Suprapubic skin (tissue), 4 donors: ENCODE measurements around the gene IGFN1. TPM values are rescaled to one million over a fixed set of nuclear protein-coding genes. Genes with fewer than 3 reads are reported as not detected.
A peak's percentile ranks its signal among the peaks of the same experiment; 100 is the strongest.

Experiments used
- DNase-seq, 2 donors: peaks; one replicate each; pipeline ENCODE4 v3.0.0-alpha.2; 2019; ENCODE audit warnings: low spot score in 2 of 2
- H3K27ac ChIP-seq: fragments of 200-600 bp; sonication (generic); one replicate; pipeline ENCODE4 v1.5.1; 2019
- H3K27me3 ChIP-seq: fragments of 200-600 bp; sonication (generic); one replicate; pipeline ENCODE4 v1.5.1; 2019
- H3K36me3 ChIP-seq: fragments of 200-600 bp; sonication (generic); one replicate; pipeline ENCODE4 v1.5.1; 2019
- H3K4me1 ChIP-seq: fragments of 200-600 bp; sonication (generic); one replicate; pipeline ENCODE4 v1.5.1; 2019
- H3K4me3 ChIP-seq: fragments of 200-600 bp; sonication (generic); one replicate; pipeline ENCODE4 v1.5.1; 2019; ENCODE audit warnings: mild to moderate bottlenecking
- H3K9me3 ChIP-seq: fragments of 200-600 bp; sonication (generic); one replicate; pipeline ENCODE4 v1.5.1; 2019
- EP300 ChIP-seq: sonication (generic); formaldehyde crosslinking; IDR thresholded peaks from one replicate; pipeline ENCODE4 v1.6.1; 2017; ENCODE audit warnings: antibody characterized with exemption
- POLR2A ChIP-seq, 2 donors: fragments of 450-650 bp; IDR thresholded peaks; one replicate each; pipeline ENCODE4 v1.6.1; 2017; ENCODE audit warnings: antibody characterized with exemption in 2 of 2, mild to moderate bottlenecking in 2 of 2, moderate library complexity in 2 of 2
- POLR2AphosphoS5 ChIP-seq, 3 donors: sonication (generic); formaldehyde crosslinking; IDR thresholded peaks; one replicate each; pipeline ENCODE4 v1.6.1; 2017; ENCODE audit warnings: antibody characterized with exemption in 3 of 3
- WGBS: methylation state at CpG from one replicate; pipeline ENCODE4 v1.1.5; 2018; 5-methylcytosine and 5-hydroxymethylcytosine counted together
- total RNA-seq, 4 donors: library from RNA; depleted of rRNA; stranded (reverse); fragments of >200 nt; gene quantifications; one replicate each; pipeline ENCODE4 v1.1.0, GENCODE V29; 2016
- TF ChIP-seq, protein P1 (sequence below), 2 donors: fragments of 200-600 bp in 1 of 2; fragments of 450-650 bp in 1 of 2; sonication (generic) in 1 of 2; IDR thresholded peaks; one replicate each; pipeline ENCODE4 v1.5.1; 2016 to 2019; ENCODE audit warnings: antibody characterized with exemption in 2 of 2, mild to moderate bottlenecking in 1 of 2, moderate library complexity in 1 of 2

Gene IGFN1
- total RNA-seq, 4 donors from 2014 or later, result 0.13 to 0.57 TPM; not detected in 2

DNA sequence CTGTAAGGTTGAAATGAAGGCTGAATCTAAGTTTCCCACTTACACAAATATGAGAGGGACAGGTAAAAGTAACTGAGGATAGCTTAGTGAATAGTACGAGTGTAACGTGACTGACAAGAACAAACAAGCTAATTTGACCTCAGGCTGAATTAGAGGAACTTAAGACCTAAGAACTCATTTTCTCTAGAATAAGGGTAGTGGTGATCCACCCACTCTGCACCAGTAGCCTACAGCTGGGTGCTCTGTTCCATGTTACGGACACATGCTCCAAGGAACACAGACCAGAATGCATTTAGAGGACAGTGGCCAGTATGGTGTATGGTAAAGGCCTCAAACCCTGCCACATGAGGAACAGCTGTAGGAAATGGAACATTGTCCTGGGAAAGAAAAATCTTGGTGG lies 21.4 kb upstream of the IGFN1 start:
- H3K27ac ChIP-seq, result no peak overlapping the region
- H3K27me3 ChIP-seq, result no peaks in the 10 kb centered on the region
- H3K4me3 ChIP-seq, result no peak overlapping the region
- 55% methylated on average over 3 of the region's 3 CpGs for WGBS
- DNase-seq, result peak in 1 of 2 donors; percentile 8
- no peak for TF ChIP-seq EP300
- no peak for TF ChIP-seq POLR2A (IDR thresholded peaks at IDR 0.05)
- TF ChIP-seq, protein P1, sequence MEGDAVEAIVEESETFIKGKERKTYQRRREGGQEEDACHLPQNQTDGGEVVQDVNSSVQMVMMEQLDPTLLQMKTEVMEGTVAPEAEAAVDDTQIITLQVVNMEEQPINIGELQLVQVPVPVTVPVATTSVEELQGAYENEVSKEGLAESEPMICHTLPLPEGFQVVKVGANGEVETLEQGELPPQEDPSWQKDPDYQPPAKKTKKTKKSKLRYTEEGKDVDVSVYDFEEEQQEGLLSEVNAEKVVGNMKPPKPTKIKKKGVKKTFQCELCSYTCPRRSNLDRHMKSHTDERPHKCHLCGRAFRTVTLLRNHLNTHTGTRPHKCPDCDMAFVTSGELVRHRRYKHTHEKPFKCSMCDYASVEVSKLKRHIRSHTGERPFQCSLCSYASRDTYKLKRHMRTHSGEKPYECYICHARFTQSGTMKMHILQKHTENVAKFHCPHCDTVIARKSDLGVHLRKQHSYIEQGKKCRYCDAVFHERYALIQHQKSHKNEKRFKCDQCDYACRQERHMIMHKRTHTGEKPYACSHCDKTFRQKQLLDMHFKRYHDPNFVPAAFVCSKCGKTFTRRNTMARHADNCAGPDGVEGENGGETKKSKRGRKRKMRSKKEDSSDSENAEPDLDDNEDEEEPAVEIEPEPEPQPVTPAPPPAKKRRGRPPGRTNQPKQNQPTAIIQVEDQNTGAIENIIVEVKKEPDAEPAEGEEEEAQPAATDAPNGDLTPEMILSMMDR (IDR thresholded peaks at IDR 0.05), result no peak
- no peak for TF ChIP-seq POLR2AphosphoS5 (IDR thresholded peaks at IDR 0.05)
- H3K9me3 ChIP-seq, result no peaks in the 10 kb centered on the region
- no peaks in the 10 kb centered on the region for H3K36me3 ChIP-seq
- H3K4me1 ChIP-seq, result peaks cover 16% of the 10 kb centered on the region

GRCh38 chr1:201169971-201170532 lies 20.6 kb upstream of the IGFN1 start:
- H3K27me3 ChIP-seq, result no peaks in the 10 kb centered on the region
- WGBS, result 87% methylated on average over 2 of the region's 2 CpGs
- H3K4me3 ChIP-seq, result peak overlapping the region; percentile 61
- H3K9me3 ChIP-seq, result no peaks in the 10 kb centered on the region
- peaks cover 16% of the 10 kb centered on the region for H3K4me1 ChIP-seq
- H3K27ac ChIP-seq, result no peak overlapping the region
- DNase-seq, result peak in 1 of 2 donors; percentile 38
- TF ChIP-seq POLR2A (IDR thresholded peaks at IDR 0.05) (no peak), POLR2AphosphoS5 (IDR thresholded peaks at IDR 0.05) (no peak), EP300 (no peak)
- TF ChIP-seq, protein P1 (IDR thresholded peaks at IDR 0.05), result no peak
- no peaks in the 10 kb centered on the region for H3K36me3 ChIP-seq

DNA sequence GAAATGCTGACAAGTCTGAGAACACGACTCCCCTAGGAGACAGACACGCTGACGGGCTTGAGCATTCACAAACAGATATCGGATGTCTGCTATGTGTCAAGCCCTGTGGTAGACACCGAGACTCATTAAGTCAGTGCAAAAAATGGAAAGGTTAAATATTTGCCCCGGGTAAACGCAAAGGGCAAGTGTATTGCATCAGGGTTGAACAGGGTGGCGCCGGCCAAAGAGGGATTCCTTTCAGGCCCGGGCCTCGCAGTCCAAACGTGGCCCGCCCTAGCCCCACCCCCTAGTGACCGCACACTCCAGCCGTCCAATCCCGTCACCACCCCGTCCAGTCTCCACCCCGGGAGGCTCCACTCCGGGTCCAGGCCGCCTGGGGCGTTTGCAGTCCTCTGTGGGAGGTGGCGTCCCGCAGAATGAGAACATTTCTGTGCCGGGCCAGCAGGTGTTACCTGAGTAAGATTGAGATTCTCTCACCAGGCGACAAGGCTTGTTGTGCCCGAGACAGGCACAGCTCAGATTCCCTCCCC lies 20.0 kb upstream of the IGFN1 start:
- Histone ChIP-seq H3K4me3 (peak overlapping the region; percentile 61), H3K4me1 (peaks cover 16% of the 10 kb centered on the region), H3K27ac (peak overlapping the region; percentile 77), H3K9me3 (no peaks in the 10 kb centered on the region), H3K36me3 (no peaks in the 10 kb centered on the region), H3K27me3 (no peaks in the 10 kb centered on the region)
- peak in 2 of 3 donors; percentile 25 to 48 for TF ChIP-seq POLR2AphosphoS5 (IDR thresholded peaks at IDR 0.05)
- no peak for TF ChIP-seq EP300
- peak in 1 of 2 donors; percentile 19 for TF ChIP-seq POLR2A (IDR thresholded peaks at IDR 0.05)
- WGBS, result 12% methylated on average over 11 of the region's 26 CpGs
- peak; percentile 97 for DNase-seq

- Histone ChIP-seq H3K36me3 (no peaks in the 10 kb centered on the region), H3K9me3 (no peaks in the 10 kb centered on the region), H3K27me3 (peaks cover 3% of the 10 kb centered on the region), H3K4me1 (peaks cover 16% of the 10 kb centered on the region), H3K4me3 (peak overlapping the region; percentile 61), H3K27ac (peak overlapping the region; percentile 77)
- WGBS, result 24% methylated on average over 27 of the region's 48 CpGs
- peak in 1 of 2 donors; percentile 73 for DNase-seq
- TF ChIP-seq, protein P1 (IDR thresholded peaks at IDR 0.05), result peak in 1 of 2 donors; percentile 19
- no peak for TF ChIP-seq POLR2A (IDR thresholded peaks at IDR 0.05)
Observed at GRCh38 chr1:201171063-201172036, 19.3 kb upstream of the IGFN1 start.

GRCh38 chr1:201172326-201172725 lies 18.3 kb upstream of the IGFN1 start:
- no peak overlapping the region for H3K27ac ChIP-seq
- 91% methylated on average over 4 of the region's 4 CpGs for WGBS
- H3K27me3 ChIP-seq, result peaks cover 3% of the 10 kb centered on the region
- H3K9me3 ChIP-seq, result no peaks in the 10 kb centered on the region
- H3K4me3 ChIP-seq, result no peak overlapping the region
- no peaks in the 10 kb centered on the region for H3K36me3 ChIP-seq
- no peak for DNase-seq
- TF ChIP-seq POLR2A (IDR thresholded peaks at IDR 0.05), result no peak
- H3K4me1 ChIP-seq, result peaks cover 16% of the 10 kb centered on the region
